Activated CD8-positive, alpha-beta memory T cell treated with anti-CD3 and anti-CD28 coated beads, Interleukin-2, amount 50 U/mL, for 48 hours (primary cell): ENCODE data around the gene TAF5.
"Not testable (repeated sequence)": the region's sequence is repeated elsewhere in the genome, so short reads cannot be mapped to it uniquely, and the experiment has no call there.

ENCODE experiments used
- DNase-seq: peaks from one replicate; pipeline ENCODE4 v3.0.0-alpha.2; 2020

Gene TAF5

DNA sequence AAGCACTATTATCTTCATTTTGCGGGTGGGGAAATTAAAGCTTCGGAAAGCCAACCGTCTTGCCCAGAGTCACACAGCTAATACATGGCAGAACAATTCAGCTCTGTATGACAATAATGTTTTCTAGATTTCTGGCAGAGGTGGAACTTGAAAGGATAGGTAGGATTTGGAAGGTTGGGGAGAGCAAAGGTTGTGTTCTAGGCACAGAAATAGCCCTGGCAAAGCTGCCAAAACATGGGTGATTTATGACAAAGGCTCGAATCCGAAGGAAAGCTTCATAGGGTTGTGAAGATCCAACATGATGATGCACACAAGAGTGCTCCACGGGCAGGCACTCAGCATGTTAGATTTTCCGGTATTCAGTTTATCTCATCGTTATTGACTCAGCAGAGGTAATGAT lies 47.8 kb downstream of the TAF5 start:
- DNase-seq: no peak

DNA sequence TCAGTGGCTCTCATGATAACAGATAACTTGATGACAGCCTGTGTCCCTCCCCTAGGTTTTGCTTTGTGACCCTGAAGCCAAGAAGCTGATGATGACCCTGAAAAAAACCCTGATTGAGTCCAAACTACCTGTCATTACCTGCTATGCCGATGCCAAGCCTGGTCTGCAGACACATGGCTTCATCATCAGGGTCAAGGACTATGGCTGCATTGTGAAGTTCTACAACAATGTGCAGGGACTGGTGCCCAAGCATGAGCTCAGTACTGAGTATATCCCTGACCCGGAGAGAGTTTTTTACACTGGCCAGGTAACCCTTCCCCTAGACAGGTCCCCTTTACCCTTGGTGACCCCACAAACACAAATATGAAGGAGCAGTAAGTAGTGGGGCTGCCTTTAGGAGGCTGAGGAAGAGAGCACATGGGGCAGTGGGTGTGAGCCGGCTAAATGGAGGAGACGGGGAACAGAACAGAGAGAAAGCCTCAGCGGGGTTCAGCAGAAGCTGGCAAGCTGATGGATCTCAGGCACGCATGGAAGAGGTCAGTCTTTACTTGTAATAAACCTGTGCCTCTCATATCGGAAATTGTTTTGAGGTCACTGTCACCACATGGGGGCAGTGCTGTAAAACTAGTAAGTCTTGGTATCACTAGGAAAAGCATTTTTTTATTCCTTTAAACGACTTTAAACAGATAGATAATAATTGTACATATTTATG lies 48.8 kb downstream of the TAF5 start:
- DNase-seq: no peak

DNA sequence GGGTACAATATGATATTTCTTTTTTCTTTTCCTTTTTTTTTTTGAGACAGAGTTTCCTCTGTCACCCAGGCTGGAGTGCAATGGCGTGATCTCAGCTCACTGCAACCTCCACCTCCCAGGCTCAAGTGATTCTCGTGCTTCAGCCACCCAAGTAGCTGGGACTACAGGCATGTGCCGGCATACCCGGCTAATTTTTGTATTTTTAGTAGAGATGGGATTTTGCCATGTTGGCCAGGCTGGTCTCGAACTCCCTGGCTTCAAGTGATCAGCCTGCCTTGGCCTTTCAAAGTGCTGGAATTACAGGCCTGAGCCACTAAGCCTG lies 49.3 kb downstream of the TAF5 start:
- DNase-seq: not testable (repeated sequence)

DNA sequence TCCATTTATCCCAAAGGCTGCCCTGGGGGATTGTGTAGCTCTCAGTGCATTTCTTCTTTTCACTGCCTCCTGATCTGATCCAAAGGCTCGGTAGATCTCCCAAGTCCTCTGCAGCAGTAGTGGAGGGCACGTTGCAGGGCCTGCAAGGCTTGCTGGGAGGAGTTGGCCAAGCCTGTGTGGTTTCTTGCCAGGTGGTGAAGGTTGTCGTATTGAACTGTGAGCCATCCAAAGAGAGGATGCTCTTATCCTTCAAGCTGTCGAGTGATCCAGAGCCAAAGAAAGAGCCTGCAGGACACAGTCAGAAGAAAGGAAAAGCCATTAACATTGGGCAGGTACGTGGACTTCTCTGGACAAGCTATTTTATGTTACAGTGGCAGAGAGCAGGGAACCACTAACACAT lies 49.8 kb downstream of the TAF5 start:
- no peak for DNase-seq

DNA sequence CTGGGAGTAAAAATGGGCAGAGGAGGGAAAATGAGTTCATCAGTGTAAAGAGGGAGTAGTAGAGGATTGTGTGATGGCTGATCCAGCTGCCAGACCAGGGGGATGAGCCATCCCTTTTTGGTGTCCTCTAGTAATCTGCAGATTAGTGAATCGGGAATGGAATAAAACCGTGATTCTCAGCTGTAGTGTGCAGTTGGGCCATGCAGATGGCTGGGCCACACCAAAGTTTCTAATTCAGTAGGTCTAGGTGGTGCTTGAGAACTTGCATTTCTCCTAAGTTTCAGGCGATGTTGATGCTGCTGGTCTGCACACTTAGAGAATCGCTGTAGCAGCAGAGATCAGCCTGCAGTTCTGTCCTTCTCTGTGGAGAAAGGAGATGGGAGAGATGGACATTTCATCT lies 51.3 kb downstream of the TAF5 start:
- no peak for DNase-seq

DNA sequence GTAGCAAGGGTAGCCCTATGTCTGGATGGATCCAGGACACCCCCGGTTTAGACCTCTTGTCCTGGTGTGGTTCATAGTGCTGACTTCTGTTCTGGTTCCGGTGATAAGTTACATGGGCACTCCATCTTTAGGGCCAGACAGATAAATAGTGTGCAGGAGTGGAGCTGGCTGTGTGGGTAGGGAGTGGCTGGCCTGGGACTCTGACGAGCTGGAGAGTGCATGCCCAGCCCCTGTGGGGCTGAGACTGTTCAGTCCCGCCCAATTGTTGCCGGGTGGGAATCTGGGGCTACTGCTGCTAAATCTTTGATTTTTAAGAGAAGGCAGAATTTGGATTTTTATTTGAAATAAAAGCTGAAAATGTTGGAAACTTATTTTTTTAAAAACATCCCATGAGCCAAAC lies 56.0 kb downstream of the TAF5 start:
- no peak for DNase-seq

DNA sequence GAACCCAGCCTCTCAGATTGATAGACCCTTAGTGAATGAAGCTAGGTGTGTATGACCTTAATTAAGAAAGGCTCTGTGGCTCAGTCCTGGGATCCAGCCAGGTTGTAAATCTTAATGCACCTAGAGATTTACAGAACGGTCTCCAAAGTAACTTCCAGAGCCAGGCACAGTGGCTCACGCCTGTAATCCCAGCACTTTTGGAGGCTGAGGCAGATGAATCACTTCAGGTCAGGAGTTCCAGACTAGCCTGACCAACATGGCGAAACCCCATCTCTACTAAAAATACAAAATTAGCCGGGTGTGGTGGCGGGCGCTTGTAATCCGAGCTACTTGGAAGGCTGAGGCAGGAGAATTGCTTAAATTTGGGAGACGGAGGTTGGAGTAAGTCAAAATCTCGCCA lies 60.1 kb downstream of the TAF5 start:
- no peak for DNase-seq

DNA sequence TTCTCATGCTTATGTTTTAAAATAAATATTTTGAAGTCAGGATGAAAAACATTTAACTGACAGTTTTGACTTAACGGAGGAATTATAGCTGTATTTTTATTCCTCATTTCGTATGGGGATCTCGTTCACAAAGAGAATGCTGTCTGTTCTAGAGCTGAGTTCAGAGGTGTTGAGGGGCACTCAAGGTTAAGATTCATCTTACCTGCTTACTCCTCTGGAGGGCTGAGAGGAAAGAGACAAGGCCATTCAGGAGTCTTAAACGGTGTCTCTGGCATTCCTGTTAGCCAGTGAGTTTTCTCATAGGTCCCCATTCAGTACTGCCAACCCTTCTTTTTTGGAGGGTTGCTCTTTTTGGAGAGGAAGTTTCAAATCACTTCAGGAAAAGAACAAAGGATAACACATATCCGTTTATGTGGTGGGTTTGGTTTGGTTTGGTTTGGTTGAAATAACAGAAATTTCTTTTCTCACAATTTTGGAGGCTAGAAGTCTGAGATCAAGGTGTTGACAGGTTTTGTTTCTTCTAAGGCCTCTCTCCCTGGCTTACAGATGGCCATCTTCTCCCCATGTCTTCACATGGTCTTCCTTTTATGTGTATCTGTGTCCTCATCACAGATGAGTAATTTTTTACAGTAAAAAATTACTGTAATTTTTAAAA lies 61.3 kb downstream of the TAF5 start:
- DNase-seq: no peak

DNA sequence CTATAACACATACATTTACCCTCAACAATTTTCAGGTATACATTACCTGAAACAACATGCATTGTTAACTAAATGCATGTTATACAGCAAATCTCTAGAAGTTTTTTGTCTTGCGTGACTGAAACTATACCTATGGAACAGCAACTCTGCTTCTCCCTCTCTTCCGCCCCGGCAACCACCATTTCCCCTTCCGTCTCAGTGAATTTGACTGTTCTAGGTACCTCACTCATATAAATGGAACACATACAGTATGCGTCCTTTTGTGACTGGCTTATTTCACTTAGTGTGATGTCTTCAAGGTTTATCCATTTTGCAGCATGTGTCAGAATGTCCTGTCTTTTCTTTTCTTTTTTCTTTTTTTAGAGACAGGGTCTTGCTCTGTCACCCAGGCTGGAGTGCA lies 61.9 kb downstream of the TAF5 start:
- no peak for DNase-seq

DNA sequence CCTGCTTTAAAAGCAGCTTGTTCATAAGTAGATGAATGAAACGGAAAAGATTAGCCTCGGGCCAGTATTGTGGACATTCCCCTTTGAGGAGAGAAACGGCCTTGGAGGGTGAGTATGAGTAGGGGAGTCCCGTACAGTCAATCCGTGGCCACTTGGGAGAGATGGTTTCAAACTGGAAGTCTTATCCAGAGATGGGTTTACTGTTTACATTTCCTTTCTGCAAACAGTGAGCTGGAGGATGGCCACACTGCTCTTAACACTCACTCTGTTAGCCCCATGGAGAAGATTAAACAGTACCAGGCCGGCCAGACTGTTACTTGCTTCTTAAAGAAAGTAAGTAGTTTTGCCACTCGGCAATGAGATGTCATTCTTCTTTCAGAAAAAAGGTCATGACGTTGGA lies 64.1 kb downstream of the TAF5 start:
- no peak for DNase-seq

DNA sequence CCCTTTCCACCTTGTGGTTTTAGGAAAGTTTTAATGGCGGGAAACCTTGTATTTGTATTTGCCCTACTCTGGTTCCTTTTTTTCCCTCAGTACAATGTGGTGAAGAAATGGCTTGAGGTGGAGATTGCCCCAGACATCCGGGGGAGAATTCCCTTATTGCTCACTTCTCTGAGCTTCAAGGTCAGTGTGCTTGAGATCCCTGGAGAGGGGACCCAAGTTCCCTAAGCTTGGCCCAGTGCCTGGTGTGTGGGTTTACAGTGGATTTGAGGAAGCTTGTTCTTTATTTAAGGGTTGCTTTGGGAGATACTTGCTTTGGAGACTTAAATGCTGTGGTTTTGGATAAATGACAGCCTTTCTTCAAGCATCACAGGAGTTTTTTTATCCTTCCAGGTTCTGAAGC lies 66.1 kb downstream of the TAF5 start:
- no peak for DNase-seq
